Activated naive CD4-positive, alpha-beta T cell treated with anti-CD3 and anti-CD28 coated beads, Interleukin-2, amount 50 U/mL, for 72 hours (primary cell): ENCODE results near the gene MLPH. TPM values are rescaled to one million over a fixed set of nuclear protein-coding genes. Genes with fewer than 3 reads are reported as not detected.
A peak's percentile ranks its signal among the peaks of the same experiment; 100 is the strongest.
"Not testable (repeated sequence)": the region's sequence is repeated elsewhere in the genome, so short reads cannot be mapped to it uniquely, and the experiment has no call there.

ENCODE experiments used
- ATAC-seq, 2 donors: fragments of 150-1000 bp; cut with Tn5 transposase; 2 replicates each; pipeline ENCODE4 v1.10.0; 2021; ENCODE audit warnings: mild to moderate bottlenecking in 2 of 2, moderate library complexity in 2 of 2
- DNase-seq, 2 donors: peaks; one replicate each; pipeline ENCODE4 v3.0.0; 2021 to 2022; ENCODE audit warnings: low spot score in 2 of 2
- H3K27ac Mint-ChIP-seq, 2 donors: one replicate each; pipeline ENCODE4 v1.8.0; 2022; ENCODE audit warnings: mild to moderate bottlenecking in 2 of 2, mixed read lengths in 2 of 2
- H3K36me3 Mint-ChIP-seq, 2 donors: one replicate each; pipeline ENCODE4 v1.8.0; 2022; ENCODE audit warnings: mixed read lengths in 2 of 2
- H3K9me3 Mint-ChIP-seq, 2 donors: one replicate each; pipeline ENCODE4 v1.8.0; 2022; ENCODE audit warnings: mixed read lengths in 2 of 2
- total RNA-seq, 2 donors: library from RNA; stranded (reverse); gene quantifications; one replicate each; pipeline ENCODE4 v1.2.3, GENCODE V29; 2022

The MLPH gene
- total RNA-seq, 2 donors from 2014 or later, result not detected

DNA sequence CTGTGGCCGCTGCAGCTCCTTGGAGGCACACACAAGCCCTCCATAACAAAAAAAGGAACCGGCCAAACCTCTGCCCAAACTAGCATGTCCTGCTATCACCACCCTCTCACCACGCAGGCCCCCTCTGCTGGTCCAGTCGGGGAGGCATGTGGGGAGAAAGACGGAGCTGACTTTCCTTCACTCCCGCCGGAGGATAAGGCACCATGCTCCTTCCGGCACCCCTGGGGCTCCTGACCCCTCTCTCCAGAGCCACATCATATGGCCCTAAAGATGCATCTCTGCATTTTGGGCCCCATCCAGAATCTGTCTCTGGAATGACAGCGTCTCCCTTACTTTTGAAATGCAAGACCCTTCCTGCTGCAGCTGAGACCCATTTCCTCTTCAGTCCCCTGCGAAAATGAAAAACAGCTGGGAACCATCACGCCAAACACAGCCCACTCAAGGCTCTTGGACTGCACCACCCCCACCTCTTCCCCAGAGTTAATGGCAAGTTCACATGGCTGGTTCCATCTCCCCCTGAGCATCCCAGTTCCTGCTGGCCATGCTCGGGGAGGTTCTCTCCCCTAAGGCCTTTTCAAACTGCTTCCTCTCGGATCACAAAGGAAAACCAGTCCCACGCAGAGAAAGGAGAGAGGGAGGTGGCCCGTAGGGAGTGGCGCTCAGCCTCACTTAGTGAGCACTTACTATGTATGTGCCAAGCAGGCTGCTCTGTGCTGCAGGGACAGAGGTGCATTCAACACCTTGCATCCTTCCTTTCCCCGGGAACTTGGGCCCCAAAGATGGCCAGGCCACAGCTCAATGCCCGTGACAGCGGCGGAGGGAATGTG, 35.2 kb upstream of the MLPH start:
- H3K36me3 Mint-ChIP-seq, result peaks cover 0 to 18% of the 10 kb centered on the region in 2 donors
- ATAC-seq (no peak), DNase-seq (no peak)
- H3K27ac Mint-ChIP-seq, result peak overlapping the region in 1 of 2 donors; percentile 34
- H3K9me3 Mint-ChIP-seq, result peaks cover 0 to 15% of the 10 kb centered on the region in 2 donors

DNA sequence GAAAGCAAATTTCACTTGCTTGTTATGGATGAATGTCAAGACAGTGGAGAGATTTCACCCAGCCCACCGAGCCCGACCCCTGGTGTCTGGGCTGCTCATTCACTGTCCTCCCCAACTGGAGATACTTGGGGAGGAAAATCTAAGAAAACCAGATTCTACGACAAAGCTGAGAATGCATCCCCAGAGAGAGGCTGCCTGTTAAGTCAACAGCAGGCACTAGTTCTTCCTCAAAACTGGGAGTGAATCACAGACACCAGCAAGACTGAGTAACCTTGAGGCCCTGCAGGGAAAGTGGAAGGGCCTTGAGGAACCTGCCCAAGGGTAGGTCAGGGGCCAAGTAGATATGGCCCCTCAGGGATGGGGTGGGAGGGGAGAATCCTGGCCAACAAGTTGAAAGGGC, 34.2 kb upstream of the MLPH start:
- peaks cover 0 to 29% of the 10 kb centered on the region in 2 donors for H3K36me3 Mint-ChIP-seq
- H3K9me3 Mint-ChIP-seq, result peaks cover 5 to 21% of the 10 kb centered on the region in 2 donors
- DNase-seq, result no peak
- H3K27ac Mint-ChIP-seq, result no peak overlapping the region
- ATAC-seq, result no peak

DNA sequence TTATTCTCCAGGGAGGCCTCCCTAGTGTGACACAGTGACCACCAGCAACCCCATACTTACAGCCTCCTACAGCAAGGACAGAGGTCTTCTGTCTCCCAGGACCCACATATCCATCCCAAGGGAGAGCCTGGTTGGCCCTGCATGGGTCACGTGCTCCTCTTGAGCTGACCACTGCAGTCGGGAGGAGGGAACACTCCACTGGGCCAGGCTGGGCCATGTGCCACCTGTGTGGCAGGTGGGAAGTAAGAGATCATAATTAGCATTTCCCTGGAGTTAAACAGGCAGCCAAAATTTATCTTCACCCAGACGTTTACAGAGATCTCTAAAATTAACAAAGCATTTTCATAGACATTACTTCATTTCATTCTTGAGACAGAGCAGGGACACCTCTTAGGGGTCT, 33.4 kb upstream of the MLPH start:
- Mint-ChIP-seq H3K36me3 (peaks cover 6 to 35% of the 10 kb centered on the region in 2 donors), H3K9me3 (peaks cover 10 to 28% of the 10 kb centered on the region in 2 donors), H3K27ac (peak overlapping the region in 1 of 2 donors; percentile 32)
- ATAC-seq (no peak), DNase-seq (no peak)

DNA sequence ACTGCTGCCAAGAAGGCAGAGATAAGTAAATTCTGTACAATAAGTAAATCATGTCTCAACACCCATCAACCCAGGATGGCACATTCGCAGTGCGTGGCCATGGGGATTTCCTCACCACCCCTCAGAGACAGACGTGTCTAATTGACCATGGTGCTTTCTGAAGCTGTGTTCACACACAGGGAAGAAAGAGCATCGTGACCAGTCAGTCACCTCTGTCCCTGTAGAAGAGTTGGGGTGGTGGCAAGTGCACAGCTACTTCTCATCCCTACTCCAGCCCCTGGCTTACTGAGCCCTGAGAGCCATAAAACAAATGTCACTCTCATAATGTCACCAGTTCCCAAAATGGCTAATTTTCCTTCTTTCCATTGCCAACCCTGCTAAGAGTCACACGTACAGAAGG, 31.3 kb upstream of the MLPH start:
- H3K9me3 Mint-ChIP-seq, result peaks cover 16 to 37% of the 10 kb centered on the region in 2 donors
- ATAC-seq (peak in 1 of 2 donors; percentile 21), DNase-seq (no peak)
- H3K36me3 Mint-ChIP-seq, result peaks cover 10 to 41% of the 10 kb centered on the region in 2 donors
- H3K27ac Mint-ChIP-seq, result no peak overlapping the region

DNA sequence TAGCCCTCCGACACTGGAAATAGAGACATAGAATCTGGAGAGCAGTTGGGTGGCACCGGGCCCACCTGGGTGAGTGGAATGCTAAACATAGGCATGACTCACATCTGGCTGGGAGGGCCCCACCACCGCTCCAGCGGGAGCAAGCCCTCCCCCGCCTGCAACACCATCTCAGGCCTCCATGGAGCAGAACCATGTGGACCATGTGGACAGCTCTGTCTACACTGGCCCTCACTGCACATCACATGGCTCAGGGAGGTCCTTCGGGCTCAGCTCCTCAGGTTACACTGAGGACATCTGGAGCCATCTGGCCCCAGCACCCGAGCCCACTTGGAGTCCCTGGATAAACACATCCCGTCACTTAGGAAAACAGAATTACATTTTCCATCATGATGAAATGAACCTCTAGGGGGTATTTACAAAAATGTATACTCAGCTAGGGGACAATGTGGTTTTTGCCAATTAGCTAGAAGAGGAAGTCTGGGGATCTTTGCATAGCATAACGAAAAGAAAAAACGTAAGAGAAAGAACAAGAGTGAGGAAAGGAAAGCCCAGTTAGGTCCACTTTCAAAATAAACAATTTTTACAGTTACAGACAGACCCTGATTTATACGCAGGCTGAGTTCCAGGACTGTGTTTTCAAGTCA, 30.7 kb upstream of the MLPH start:
- no peak for ATAC-seq
- Mint-ChIP-seq H3K36me3 (peaks cover 10 to 41% of the 10 kb centered on the region in 2 donors), H3K9me3 (peaks cover 16 to 37% of the 10 kb centered on the region in 2 donors), H3K27ac (no peak overlapping the region)
- DNase-seq, result no peak

DNA sequence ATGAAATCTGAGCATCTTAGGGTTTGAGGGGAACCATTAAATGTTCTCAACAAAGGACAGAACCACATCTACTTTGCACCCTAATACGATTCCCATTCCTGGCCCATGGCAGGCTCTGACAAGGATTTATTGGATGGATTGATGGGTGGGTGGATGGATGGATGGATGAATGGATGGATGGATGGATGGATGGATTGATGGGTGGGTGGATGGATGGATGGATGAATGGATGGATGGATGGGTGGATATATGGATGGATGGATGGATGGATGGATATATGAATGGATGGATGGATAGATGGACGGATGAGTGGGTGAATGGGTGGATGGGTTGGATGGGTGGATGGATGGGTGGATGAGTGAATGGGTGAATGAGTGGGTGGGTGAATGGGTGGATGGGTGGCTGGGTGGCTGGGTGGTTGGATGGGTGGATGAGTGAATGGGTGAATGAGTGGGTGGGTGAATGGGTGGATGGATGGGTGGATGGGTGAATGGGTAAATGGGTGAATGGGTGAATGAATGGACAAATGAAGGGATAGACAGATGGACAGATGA, 29.6 kb upstream of the MLPH start:
- H3K27ac Mint-ChIP-seq, result no peak overlapping the region
- DNase-seq (no peak), ATAC-seq (no peak)
- H3K36me3 Mint-ChIP-seq, result peaks cover 10 to 41% of the 10 kb centered on the region in 2 donors
- H3K9me3 Mint-ChIP-seq, result peaks cover 16 to 37% of the 10 kb centered on the region in 2 donors

DNA sequence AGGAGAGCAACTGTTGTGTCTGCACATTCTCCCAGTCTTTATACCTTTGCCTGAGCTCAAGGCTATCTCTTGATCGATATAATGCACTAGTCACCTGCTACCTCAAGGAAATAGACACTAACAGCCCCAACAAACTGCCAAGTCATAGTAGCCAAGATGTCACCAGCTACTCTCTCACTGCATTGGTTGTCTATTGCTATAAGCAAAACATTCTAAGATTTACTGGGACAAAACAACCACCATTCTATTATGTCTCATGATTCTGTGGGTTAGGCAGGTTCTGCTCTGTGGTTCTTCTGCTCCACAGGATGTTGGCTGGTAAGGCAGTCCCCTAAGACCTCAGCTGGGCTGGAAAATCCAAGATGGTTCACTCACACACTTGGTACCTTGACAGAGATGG, 28.5 kb upstream of the MLPH start:
- H3K9me3 Mint-ChIP-seq, result peaks cover 16 to 35% of the 10 kb centered on the region in 2 donors
- H3K27ac Mint-ChIP-seq, result peak overlapping the region; percentile 37 to 53
- H3K36me3 Mint-ChIP-seq, result peaks cover 10 to 41% of the 10 kb centered on the region in 2 donors
- DNase-seq (no peak), ATAC-seq (peak; percentile 68 to 74)

DNA sequence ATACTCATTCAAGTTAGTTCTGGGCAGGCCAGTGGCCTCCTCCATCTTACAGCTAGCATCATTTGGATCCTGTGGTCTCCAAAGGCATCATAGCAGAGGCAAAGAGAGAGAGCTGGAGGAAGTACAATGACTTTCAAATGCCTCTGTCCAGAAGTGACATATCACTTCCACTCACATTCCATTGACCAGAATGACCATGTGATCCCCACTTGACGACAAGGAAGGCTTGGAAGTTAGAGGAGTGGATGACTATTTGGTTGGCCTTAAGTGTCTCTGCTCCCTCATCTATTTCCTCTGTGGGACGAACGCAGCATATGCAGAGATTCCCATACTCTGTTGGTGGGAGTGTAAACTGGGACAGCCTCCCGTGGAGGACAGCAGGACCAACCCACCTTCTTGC, 27.8 kb upstream of the MLPH start:
- Mint-ChIP-seq H3K9me3 (peaks cover 16 to 31% of the 10 kb centered on the region in 2 donors), H3K27ac (peak overlapping the region in 1 of 2 donors; percentile 53), H3K36me3 (peaks cover 10 to 41% of the 10 kb centered on the region in 2 donors)
- no peak for ATAC-seq
- no peak for DNase-seq

DNA sequence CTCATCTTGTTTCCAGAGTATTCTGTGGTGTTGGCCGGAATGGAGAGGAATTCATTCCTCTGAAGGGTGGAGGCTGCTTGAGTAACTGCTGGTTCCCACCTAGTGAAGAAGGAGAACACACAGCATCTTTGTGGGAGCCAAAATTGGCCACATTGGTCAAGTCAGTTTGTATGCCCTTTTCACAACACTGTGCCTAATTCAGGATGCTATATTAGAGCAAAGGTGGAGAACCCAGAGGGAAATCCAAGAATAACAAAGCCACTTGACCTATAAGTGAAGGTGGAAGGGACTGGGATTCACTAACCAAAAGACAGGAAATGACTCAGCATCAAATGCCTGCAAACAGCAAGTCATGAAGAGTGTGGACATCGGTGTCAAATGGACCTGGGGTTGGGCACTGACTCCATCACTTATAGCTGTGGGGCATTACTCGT, 27.3 kb upstream of the MLPH start:
- ATAC-seq, result no peak
- H3K9me3 Mint-ChIP-seq, result peaks cover 16 to 29% of the 10 kb centered on the region in 2 donors
- H3K27ac Mint-ChIP-seq, result no peak overlapping the region
- no peak for DNase-seq
- peaks cover 10 to 41% of the 10 kb centered on the region in 2 donors for H3K36me3 Mint-ChIP-seq

DNA sequence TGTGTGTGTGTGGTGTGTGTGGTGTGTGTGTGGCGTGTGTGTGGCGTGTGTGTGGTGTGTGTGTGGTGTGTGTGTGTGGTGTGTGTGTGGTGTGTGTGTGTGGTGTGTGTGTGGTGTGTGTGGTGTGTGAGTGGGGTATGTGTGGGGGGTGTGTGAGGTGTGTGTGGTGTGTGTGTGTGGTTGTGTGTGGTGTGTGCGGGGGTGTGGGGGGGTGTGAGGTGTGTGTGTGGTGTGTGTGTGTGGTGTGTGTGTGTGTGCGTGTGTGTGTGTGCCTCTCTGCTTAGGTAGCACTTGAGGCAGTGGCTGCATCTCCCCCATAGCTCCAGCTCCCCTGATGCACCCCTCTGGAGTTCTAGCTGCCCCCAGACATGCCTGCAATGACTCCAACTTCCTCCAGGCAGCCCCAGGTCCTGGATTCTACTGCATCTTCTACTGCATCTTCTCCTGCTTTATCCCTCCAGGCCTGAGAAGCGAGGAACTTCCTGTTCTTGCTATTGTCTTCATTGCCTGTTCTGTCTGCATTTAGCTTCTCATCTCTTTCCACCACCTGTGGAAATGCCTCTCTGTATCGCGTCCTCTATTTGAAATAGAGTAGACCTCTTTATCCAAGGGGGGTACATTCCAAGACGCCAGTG, 22.2 kb upstream of the MLPH start:
- ATAC-seq, result no peak
- Mint-ChIP-seq H3K36me3 (no peaks in the 10 kb centered on the region), H3K9me3 (peaks cover 0 to 3% of the 10 kb centered on the region in 2 donors), H3K27ac (no peak overlapping the region)
- DNase-seq, result no peak

DNA sequence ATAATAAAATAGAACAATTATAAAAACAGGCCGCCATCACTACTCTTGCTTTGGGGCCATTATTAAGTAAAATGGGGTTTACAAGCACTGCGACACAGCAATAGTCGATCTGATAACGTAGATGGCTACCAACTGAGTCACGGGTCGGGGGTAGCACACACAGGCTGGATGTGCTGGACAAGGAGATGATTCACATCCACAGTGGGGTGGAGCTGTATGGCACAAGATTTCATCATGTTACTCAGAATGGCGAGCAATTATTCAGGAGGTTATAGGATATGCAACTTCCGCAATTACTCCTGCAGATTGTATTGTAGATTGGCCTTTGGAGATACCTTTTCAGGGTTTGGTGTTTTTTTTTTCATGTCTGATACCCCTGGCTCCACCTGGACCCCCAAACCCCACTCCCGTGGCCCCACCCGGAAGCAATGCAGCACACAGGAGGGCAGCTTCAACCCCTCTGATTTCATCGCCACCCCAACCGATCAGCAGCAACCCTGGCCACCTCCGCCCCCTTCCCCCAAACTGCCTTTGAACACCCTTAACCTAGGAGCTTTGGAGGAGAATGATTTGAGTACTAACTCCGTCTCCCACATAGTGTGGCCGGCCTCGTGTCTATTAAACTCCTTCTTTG, 21.4 kb upstream of the MLPH start:
- Mint-ChIP-seq H3K36me3 (no peaks in the 10 kb centered on the region), H3K9me3 (no peaks in the 10 kb centered on the region), H3K27ac (no peak overlapping the region)
- DNase-seq (no peak), ATAC-seq (no peak)

DNA sequence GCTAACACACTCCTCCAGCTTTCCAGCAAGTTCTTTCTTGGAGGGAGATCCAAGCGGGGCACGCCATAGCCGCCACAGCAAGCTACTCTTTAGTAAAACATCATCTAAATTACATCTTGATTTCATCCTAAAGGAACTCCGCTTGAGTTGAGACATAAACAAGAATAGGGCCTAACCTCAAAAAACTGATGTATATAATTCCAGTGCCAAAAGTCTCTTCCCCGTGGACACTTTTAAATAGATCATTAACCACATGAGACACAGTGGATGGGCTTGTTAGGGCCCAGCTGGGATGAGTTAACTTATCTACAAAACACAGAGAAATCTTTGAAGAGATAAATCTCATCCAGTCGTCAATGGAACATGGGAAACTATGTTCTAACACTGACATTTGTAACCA, 20.8 kb upstream of the MLPH start:
- H3K9me3 Mint-ChIP-seq, result no peaks in the 10 kb centered on the region
- H3K36me3 Mint-ChIP-seq, result no peaks in the 10 kb centered on the region
- DNase-seq, result no peak
- no peak overlapping the region for H3K27ac Mint-ChIP-seq
- ATAC-seq, result no peak

DNA sequence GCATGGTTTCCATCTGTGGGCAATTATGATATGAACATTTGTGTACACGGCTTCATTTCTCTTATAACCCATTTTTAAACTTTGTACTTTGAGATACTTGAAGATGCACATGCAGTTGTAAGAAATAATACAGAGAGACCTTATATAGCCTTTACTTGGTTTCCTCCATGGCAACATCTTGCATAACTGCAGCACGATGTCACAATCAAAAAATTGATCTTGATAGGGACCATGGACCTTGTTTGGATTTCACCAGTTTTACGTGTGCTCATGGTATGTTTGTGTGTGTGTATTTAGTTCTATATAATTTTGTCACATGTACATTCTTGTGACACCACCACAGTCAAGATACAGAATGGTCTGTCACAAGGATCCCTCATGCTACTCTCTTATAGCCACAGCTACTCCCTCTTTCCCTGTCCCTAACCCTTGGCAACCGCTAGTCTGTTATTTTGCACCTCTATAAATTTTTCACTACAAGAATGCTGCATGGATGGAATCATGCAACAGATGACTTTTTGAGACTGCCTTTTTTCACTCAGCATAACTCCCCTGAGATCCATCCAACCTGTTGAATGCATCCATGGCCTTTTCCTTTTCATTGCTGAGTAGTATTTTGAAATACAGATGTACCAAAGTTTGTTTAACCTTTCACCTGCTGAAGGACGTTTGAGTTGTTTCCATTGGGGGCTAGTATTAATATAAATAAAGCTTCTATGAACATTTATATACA, 19.4 kb upstream of the MLPH start:
- ATAC-seq (no peak), DNase-seq (no peak)
- no peaks in the 10 kb centered on the region for H3K36me3 Mint-ChIP-seq
- H3K9me3 Mint-ChIP-seq, result no peaks in the 10 kb centered on the region
- H3K27ac Mint-ChIP-seq, result no peak overlapping the region

DNA sequence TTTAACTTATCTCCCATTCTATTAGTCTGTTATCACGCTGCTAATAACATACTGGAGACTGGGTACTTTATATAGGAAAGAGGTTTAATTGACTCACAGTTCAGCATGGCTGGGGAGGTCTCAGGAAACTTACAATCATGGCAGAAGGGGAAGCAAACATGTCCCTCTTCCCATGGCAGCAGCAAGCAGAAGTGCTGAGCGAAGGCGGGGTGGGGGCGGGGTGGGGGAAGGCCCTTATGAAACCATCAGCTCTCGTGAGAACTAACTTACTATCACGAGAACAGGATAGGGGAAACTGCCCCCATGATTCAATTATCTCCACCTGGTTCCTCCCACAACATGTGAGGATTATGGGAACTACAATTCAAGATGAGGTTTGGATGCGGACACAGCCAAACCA, 17.6 kb upstream of the MLPH start:
- not testable (repeated sequence) for H3K9me3 Mint-ChIP-seq

DNA sequence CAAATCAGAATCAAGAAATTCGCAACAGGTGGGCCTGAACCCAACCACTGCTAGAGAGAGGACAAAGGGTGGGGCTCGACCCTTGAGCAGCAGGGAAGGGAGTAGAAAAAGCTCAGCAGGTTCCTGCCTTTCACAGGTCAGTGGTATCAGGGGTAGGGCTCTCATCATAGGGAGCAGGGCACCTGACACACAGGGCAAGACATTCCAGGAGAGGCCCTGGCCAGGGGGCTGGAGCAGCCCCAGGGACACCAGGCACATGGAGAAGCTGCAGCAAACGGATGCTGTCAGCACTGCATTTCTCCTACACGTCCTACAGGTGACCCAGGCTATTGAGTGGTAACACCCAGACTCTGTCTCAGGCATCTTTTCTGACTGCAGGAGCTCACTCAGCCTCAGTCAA, 17.2 kb upstream of the MLPH start:
- Mint-ChIP-seq H3K9me3 (no peaks in the 10 kb centered on the region), H3K27ac (no peak overlapping the region), H3K36me3 (no peaks in the 10 kb centered on the region)
- ATAC-seq (no peak), DNase-seq (no peak)

More for the DNA sequence above, 17.6 kb upstream of the MLPH start:
- not testable (repeated sequence) for H3K27ac Mint-ChIP-seq, DNase-seq, H3K36me3 Mint-ChIP-seq, ATAC-seq

DNA sequence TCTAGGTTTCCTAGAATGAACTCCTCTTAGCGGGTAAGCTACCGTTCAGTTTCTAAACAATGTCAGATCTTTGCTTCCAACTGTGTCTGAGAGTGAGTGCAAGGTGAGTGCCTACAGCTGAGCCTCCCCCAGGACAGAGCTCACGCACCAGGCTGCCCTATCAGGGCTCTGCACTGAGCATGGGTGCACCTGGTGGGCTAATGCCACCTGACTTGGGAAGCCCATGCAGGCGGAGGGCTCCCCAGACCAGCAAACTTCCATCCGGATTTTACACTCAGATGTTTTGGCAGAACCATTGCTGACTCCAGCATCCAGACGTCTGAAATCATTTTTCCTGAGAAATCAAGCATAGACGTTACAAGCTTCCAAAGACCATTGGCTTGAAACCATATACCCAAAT, 16.1 kb upstream of the MLPH start:
- DNase-seq, result no peak
- Mint-ChIP-seq H3K9me3 (no peaks in the 10 kb centered on the region), H3K36me3 (no peaks in the 10 kb centered on the region), H3K27ac (no peak overlapping the region)
- ATAC-seq, result no peak
